Sigmoid colon (tissue), 7 donors: ENCODE data around the gene NACC1. TPM values are rescaled to one million over a fixed set of nuclear protein-coding genes. Genes with fewer than 3 reads are reported as not detected.
"Not testable (repeated sequence)": the region's sequence is repeated elsewhere in the genome, so short reads cannot be mapped to it uniquely, and the experiment has no call there.

Experiments used
- DNase-seq: peaks from one replicate; pipeline ENCODE4 v3.0.0-alpha.2; 2019
- H3K27ac ChIP-seq, 4 donors: fragments of 200-600 bp; sonication (generic); one replicate each; pipeline ENCODE4 v1.5.1; 2016 to 2019; ENCODE audit warnings: mild to moderate bottlenecking in 1 of 4
- H3K27me3 ChIP-seq, 3 donors: fragments of 200-600 bp; sonication (generic); one replicate each; pipeline ENCODE4 v1.5.1; 2019; ENCODE audit warnings: mild to moderate bottlenecking in 1 of 3
- H3K36me3 ChIP-seq, 4 donors: fragments of 200-600 bp; sonication (generic); one replicate each; pipeline ENCODE4 v1.5.1; 2016 to 2019
- H3K4me1 ChIP-seq, 4 donors: fragments of 200-600 bp; sonication (generic); one replicate each; pipeline ENCODE4 v1.5.1; 2017 to 2019
- H3K4me3 ChIP-seq, 4 donors: fragments of 200-600 bp; sonication (generic); one replicate each; pipeline ENCODE4 v1.5.1; 2017 to 2019; ENCODE audit warnings: mild to moderate bottlenecking in 2 of 4, moderate library complexity in 1 of 4
- H3K9me3 ChIP-seq, 4 donors: fragments of 200-600 bp in 3 of 4; sonication (generic) in 3 of 4; one replicate each; pipeline versions ENCODE4 v1.5.1 to v1.6.1; 2013 to 2019
- EP300 ChIP-seq, 4 donors: sonication (generic); formaldehyde crosslinking; IDR thresholded peaks; one replicate each; pipeline ENCODE4 v1.6.1; 2017; ENCODE audit warnings: antibody characterized with exemption in 4 of 4
- POLR2A ChIP-seq, 2 donors: fragments of 450-650 bp; IDR thresholded peaks; one replicate each; pipeline ENCODE4 v1.6.1; 2016; ENCODE audit warnings: antibody characterized with exemption in 2 of 2, mild to moderate bottlenecking in 2 of 2, moderate library complexity in 2 of 2
- POLR2AphosphoS5 ChIP-seq, 4 donors: sonication (generic); formaldehyde crosslinking; IDR thresholded peaks; one replicate each; pipeline ENCODE4 v1.6.1; 2017; ENCODE audit warnings: antibody characterized with exemption in 4 of 4
- WGBS, 2 donors: extraction: QIAGEN DNeasy Blood & Tissue Kit; methylation state at CpG; one replicate each; pipeline ENCODE4 v1.1.7; 2013; 5-methylcytosine and 5-hydroxymethylcytosine counted together
- intact Hi-C: fragments of 100-400 bp; cut with DNase I; formaldehyde crosslinking; loops from one replicate; pipeline ENCODE4 v1.15.1; 2023
- polyA plus RNA-seq, 3 donors: library from polyadenylated mRNA; stranded (reverse); fragments of 200-250 nt; gene quantifications; one replicate each; pipeline ENCODE4 v1.2.3, GENCODE V29; 2013
- total RNA-seq, 4 donors: library from RNA; depleted of rRNA; stranded (reverse); fragments of >200 nt; gene quantifications; one replicate each; pipeline ENCODE4 v1.1.0, GENCODE V29; 2016
- TF ChIP-seq, protein P1 (sequence below), 4 experiments: fragments of 450-650 bp in 3 of 4; fragments of 200-600 bp in 1 of 4; IDR thresholded peaks; one replicate each; pipeline ENCODE4 v1.5.1; 2016 to 2019; ENCODE audit warnings: antibody characterized with exemption in 4 of 4, mild to moderate bottlenecking in 3 of 4, moderate library complexity in 2 of 4
- donor health status: healthy with polysubstance abuse.
- donor health status: Bipolar disorder and iron deficiency.
- donor health status: healthy.

The NACC1 gene
- total and polyA plus RNA-seq, 7 donors, result 8.1 to 67.2 (median 18.8) TPM

DNA sequence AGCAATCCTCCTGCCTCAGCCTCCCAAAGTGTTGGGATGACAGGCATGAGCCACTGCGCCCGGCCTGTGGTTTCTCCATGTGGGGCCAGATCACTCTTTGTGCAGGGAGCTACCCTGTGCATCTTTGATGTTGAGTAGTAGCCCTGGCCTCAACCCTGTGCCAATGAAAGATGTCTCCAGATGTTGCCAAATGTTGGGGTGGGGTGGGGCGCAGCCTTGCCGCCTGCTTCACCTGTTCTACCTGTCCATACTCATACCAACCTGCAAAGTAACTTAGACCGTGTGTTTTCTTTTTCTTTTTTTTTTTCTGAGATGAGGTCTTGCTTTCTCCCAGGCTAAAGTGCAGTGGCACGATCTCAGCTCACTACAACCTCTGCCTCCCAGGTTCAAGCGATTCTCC, 53.1 kb downstream of the NACC1 start:
- H3K9me3 ChIP-seq, result no peaks in the 10 kb centered on the region
- peaks cover 0 to 34% (median 25%) of the 10 kb centered on the region in 4 donors for H3K4me1 ChIP-seq
- WGBS, 2 donors, result 88 to 96% methylated on average over 7 of the region's 7 CpGs
- intact Hi-C loops, result no loop called here
- no peaks in the 10 kb centered on the region for H3K27me3 ChIP-seq
- H3K4me3 ChIP-seq, result no peak overlapping the region
- no peaks in the 10 kb centered on the region for H3K36me3 ChIP-seq
- TF ChIP-seq, protein P1, sequence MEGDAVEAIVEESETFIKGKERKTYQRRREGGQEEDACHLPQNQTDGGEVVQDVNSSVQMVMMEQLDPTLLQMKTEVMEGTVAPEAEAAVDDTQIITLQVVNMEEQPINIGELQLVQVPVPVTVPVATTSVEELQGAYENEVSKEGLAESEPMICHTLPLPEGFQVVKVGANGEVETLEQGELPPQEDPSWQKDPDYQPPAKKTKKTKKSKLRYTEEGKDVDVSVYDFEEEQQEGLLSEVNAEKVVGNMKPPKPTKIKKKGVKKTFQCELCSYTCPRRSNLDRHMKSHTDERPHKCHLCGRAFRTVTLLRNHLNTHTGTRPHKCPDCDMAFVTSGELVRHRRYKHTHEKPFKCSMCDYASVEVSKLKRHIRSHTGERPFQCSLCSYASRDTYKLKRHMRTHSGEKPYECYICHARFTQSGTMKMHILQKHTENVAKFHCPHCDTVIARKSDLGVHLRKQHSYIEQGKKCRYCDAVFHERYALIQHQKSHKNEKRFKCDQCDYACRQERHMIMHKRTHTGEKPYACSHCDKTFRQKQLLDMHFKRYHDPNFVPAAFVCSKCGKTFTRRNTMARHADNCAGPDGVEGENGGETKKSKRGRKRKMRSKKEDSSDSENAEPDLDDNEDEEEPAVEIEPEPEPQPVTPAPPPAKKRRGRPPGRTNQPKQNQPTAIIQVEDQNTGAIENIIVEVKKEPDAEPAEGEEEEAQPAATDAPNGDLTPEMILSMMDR (IDR thresholded peaks at IDR 0.05), result no peak
- TF ChIP-seq POLR2AphosphoS5 (IDR thresholded peaks at IDR 0.05), result no peak
- TF ChIP-seq EP300 (IDR thresholded peaks at IDR 0.05), result no peak
- no peak for TF ChIP-seq POLR2A (IDR thresholded peaks at IDR 0.05)
- H3K27ac ChIP-seq, result no peak overlapping the region
- no peak for DNase-seq

DNA sequence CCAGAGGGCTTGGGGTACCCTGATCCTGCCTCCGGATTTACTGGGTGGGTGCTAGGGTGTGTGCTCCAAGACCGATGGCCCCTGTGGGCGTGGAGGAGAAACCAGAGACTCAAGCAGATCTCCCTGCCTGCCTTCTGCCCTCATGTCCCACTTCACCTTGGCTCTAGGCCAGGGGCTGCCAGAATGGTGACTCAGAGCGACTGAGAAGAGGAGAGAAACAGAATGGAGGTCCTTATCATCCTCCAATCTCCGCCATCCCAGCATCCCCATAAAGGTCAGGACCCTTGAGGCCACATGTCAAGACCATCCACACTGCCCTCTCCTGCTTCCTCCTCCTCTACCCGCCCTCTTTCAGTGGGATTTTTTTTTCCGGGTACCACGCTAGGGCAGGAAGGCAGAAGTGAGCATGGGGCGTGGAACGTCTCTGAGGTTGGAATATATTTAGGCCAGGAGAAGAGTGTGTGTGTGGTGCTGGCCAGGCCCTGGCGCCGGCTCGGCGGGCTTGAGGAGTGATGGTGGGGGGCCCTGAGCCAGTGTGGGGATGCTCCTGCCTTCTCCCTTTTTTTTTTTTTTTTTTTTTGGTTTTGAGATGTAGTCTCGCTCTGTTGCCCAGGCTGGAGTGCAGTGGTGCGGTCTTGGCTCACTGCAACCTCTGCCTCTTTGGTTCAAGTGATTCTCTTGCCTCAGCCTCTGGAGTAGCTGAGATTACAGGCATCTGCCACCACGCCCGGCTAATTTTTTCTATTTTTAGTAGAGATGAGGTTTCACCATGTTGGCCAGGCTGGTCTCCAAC, 54.5 kb downstream of the NACC1 start:
- Histone ChIP-seq H3K27ac (peak overlapping the region; percentile 54 to 72 (median 67)), H3K4me1 (peaks cover 0 to 23% (median 15%) of the 10 kb centered on the region in 4 donors), H3K36me3 (no peaks in the 10 kb centered on the region), H3K4me3 (no peak overlapping the region), H3K9me3 (no peaks in the 10 kb centered on the region), H3K27me3 (no peaks in the 10 kb centered on the region)
- WGBS, 2 donors, result 42 to 49% methylated on average over 18 of the region's 18 CpGs
- peak; percentile 89 for DNase-seq
- TF ChIP-seq POLR2A (IDR thresholded peaks at IDR 0.05) (no peak), POLR2AphosphoS5 (IDR thresholded peaks at IDR 0.05) (peak in 2 of 4 donors; percentile 12 to 18)
- intact Hi-C loops, result no loop called here

DNA sequence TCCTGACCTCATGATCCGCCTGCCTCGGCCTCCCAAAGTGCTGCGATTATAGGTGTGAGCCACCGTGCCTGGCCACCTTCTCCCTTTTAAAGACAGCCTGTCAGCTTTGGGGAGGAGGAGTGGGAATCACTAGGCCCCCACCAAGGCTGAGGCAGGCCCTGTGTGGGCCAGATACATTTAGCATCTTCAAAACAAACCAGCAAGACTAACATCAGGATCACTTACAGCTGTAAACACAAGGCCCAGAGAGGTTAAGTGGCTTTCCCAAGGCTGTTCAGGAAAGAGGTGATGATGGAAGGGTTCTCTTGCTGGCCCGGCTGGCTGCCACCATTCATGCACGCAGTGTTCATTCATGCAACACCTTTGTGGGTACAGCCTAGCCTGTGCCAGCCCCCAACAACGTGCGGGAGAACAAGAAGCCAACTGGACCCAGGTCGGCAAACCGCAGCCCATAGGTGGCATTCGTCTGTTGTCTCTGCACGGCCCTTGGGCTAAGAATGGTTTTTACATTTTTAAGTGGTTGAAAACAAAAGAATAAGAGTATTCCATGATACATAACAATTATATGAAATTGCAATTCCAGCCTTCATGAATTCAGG, 55.2 kb downstream of the NACC1 start:
- no peak overlapping the region for H3K4me3 ChIP-seq
- H3K9me3 ChIP-seq, result no peaks in the 10 kb centered on the region
- TF ChIP-seq, protein P1 (IDR thresholded peaks at IDR 0.05), result no peak
- TF ChIP-seq EP300 (IDR thresholded peaks at IDR 0.05), result no peak
- no peak for TF ChIP-seq POLR2AphosphoS5 (IDR thresholded peaks at IDR 0.05)
- no peak for TF ChIP-seq POLR2A (IDR thresholded peaks at IDR 0.05)
- no peaks in the 10 kb centered on the region for H3K36me3 ChIP-seq
- H3K27me3 ChIP-seq, result no peaks in the 10 kb centered on the region
- WGBS, 2 donors, result 81 to 89% methylated on average over 12 of the region's 12 CpGs
- H3K4me1 ChIP-seq, result peaks cover 0 to 16% (median 12%) of the 10 kb centered on the region in 4 donors
- peak overlapping the region; percentile 54 to 72 (median 67) for H3K27ac ChIP-seq
- DNase-seq, result no peak
- intact Hi-C loops, result no loop called here

DNA sequence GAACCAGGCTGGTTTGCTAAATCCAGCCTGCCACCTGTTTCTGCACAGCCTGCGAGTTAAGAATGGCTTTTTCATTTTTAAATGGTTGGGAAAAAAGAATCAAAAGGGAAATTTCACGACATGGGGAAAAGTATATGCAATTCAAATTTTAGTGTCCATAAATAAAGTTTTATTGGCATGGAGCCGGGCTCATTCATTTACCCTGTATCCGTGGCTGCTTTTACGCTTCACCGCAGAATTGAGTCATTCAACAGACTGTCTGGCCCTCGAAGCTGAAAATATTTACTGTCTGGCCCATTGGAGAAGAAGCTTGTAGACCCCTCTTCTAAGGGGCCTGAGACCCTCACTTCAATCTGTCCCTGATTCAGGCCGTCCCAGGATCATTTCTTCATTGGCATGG, 58.3 kb downstream of the NACC1 start:
- no peaks in the 10 kb centered on the region for H3K27me3 ChIP-seq
- H3K36me3 ChIP-seq, result no peaks in the 10 kb centered on the region
- TF ChIP-seq POLR2AphosphoS5 (IDR thresholded peaks at IDR 0.05), result no peak
- TF ChIP-seq POLR2A (IDR thresholded peaks at IDR 0.05), result no peak
- TF ChIP-seq, protein P1 (IDR thresholded peaks at IDR 0.05), result no peak
- no peak for TF ChIP-seq EP300 (IDR thresholded peaks at IDR 0.05)
- WGBS, 2 donors, result 35 to 64% methylated on average over 8 of the region's 8 CpGs
- no peak overlapping the region for H3K27ac ChIP-seq
- DNase-seq, result no peak
- H3K9me3 ChIP-seq, result no peaks in the 10 kb centered on the region
- peaks cover 0 to 20% (median 15%) of the 10 kb centered on the region in 4 donors for H3K4me1 ChIP-seq
- H3K4me3 ChIP-seq, result no peak overlapping the region
- intact Hi-C loops, result no loop called here

DNA sequence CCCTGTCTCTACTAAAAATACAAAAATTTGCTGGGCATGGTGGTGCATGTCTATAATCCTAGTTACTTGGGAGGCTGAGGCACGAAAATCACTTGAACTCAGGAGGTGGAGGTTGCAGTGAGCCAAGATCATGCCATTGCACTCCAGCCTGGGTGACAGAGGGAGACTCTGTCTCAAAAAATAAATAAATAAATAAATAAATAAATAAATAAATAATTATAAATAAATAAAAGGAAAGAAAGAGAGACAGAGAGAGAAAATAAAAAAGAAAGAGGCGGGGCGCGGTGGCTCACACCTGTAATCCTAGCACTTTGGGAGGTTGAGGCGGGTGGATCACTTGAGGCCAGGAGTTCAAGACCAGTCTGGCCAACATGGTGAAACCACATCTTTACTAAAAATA, 59.5 kb downstream of the NACC1 start:
- peaks cover 0 to 22% (median 18%) of the 10 kb centered on the region in 4 donors for H3K4me1 ChIP-seq
- H3K27ac ChIP-seq, H3K9me3 ChIP-seq, H3K36me3 ChIP-seq, H3K27me3 ChIP-seq, DNase-seq, intact Hi-C loops, H3K4me3 ChIP-seq: not testable (repeated sequence)
- WGBS, 2 donors, result 94 to 97% methylated on average over 5 of the region's 5 CpGs

DNA sequence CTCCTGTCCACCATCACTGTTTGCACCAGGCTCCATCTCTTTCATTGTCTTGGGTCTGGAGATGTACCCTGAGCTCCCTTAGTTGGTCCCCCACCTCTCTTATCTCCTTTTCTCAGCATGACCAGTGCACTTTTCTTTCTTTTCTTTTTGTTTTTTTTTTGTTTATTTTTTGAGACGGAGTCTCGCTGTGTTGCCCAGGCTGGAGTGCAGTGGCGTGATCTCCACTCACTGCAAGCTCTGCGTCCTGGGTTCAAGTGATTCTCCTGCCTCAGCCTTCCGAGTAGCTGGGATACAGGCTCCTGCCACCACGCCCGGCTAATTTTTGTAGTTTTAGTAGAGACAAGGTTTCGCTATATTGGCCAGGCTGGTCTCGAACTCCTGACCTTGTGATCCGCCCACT, 60.2 kb downstream of the NACC1 start:
- H3K4me3 ChIP-seq, H3K9me3 ChIP-seq, H3K36me3 ChIP-seq, H3K27me3 ChIP-seq, intact Hi-C loops, H3K27ac ChIP-seq, DNase-seq: not testable (repeated sequence)
- H3K4me1 ChIP-seq, result peaks cover 0 to 15% (median 13%) of the 10 kb centered on the region in 4 donors
- WGBS, 2 donors, result 93 to 94% methylated on average over 10 of the region's 10 CpGs
